ENCODE measurements around the gene CDK14. TPM values are rescaled to one million over a fixed set of nuclear protein-coding genes. Genes with fewer than 3 reads are reported as not detected.

The CDK14 gene
- total RNA-seq, 2 experiments from 2014 or later: 0.05 to 0.27 TPM

- Mint-ChIP-seq H3K4me3 (no peak overlapping the region), H3K27me3 (peaks cover 3% of the 10 kb centered on the region), H3K27ac (no peak overlapping the region), H3K36me3 (ENCODE audit: low read depth) (no peaks in the 10 kb centered on the region), H3K9me3 (no peaks in the 10 kb centered on the region), H3K4me1 (ENCODE audit: low read depth) (no peaks in the 10 kb centered on the region)
- ATAC-seq (no peak), DNase-seq (no peak)
- CTCF ChIA-PET: no interaction called here
- POLR2A ChIA-PET: no interaction called here
- no peak for TF ChIP-seq CTCF (IDR thresholded peaks at IDR 0.05)
- intact Hi-C loops (cut with micrococcal nuclease): no loop called here
Observed at GRCh38 chr7:91107460-91107859, 511.3 kb downstream of the CDK14 start.

- POLR2A ChIA-PET: no interaction called here
- H3K27ac Mint-ChIP-seq: no peak overlapping the region
- no peak for ATAC-seq
- no peak for TF ChIP-seq CTCF (IDR thresholded peaks at IDR 0.05)
- intact Hi-C loops (cut with micrococcal nuclease): no loop called here
- no peak overlapping the region for H3K4me3 Mint-ChIP-seq
- no peak for DNase-seq
- H3K36me3 Mint-ChIP-seq (ENCODE audit: low read depth): no peaks in the 10 kb centered on the region
- H3K4me1 Mint-ChIP-seq (ENCODE audit: low read depth): no peaks in the 10 kb centered on the region
- H3K27me3 Mint-ChIP-seq: peaks cover 3% of the 10 kb centered on the region
- CTCF ChIA-PET: no interaction called here
- H3K9me3 Mint-ChIP-seq: no peaks in the 10 kb centered on the region
Observed at GRCh38 chr7:91109200-91109599, 513.1 kb downstream of the CDK14 start.

- ChIA-PET POLR2A (no interaction called here), CTCF (no interaction called here)
- no peak for ATAC-seq
- H3K27me3 Mint-ChIP-seq: no peaks in the 10 kb centered on the region
- TF ChIP-seq CTCF (IDR thresholded peaks at IDR 0.05): no peak
- no peaks in the 10 kb centered on the region for H3K9me3 Mint-ChIP-seq
- no peak for DNase-seq
- no peaks in the 10 kb centered on the region for H3K36me3 Mint-ChIP-seq (ENCODE audit: low read depth)
- no peak overlapping the region for H3K4me3 Mint-ChIP-seq
- H3K27ac Mint-ChIP-seq: no peak overlapping the region
- intact Hi-C loops (cut with micrococcal nuclease): no loop called here
- no peaks in the 10 kb centered on the region for H3K4me1 Mint-ChIP-seq (ENCODE audit: low read depth)
Observed at GRCh38 chr7:91112902-91113341, 516.8 kb downstream of the CDK14 start.

GRCh38 chr7:91114232-91114631 is 518.1 kb downstream of the CDK14 start:
- POLR2A ChIA-PET: no interaction called here
- CTCF ChIA-PET: no interaction called here
- Mint-ChIP-seq H3K27ac (no peak overlapping the region), H3K36me3 (ENCODE audit: low read depth) (no peaks in the 10 kb centered on the region), H3K9me3 (no peaks in the 10 kb centered on the region), H3K4me3 (no peak overlapping the region), H3K4me1 (ENCODE audit: low read depth) (no peaks in the 10 kb centered on the region), H3K27me3 (no peaks in the 10 kb centered on the region)
- ATAC-seq: no peak
- DNase-seq: no peak
- no peak for TF ChIP-seq CTCF (IDR thresholded peaks at IDR 0.05)
- intact Hi-C loops (cut with micrococcal nuclease): no loop called here

GRCh38 chr7:91126762-91127161 is 530.6 kb downstream of the CDK14 start:
- no peak overlapping the region for H3K27ac Mint-ChIP-seq
- ChIA-PET CTCF (no interaction called here), POLR2A (no interaction called here)
- no peaks in the 10 kb centered on the region for H3K27me3 Mint-ChIP-seq
- DNase-seq (no peak), ATAC-seq (no peak)
- no peaks in the 10 kb centered on the region for H3K36me3 Mint-ChIP-seq (ENCODE audit: low read depth)
- intact Hi-C loops (cut with micrococcal nuclease): no loop called here
- no peak overlapping the region for H3K4me3 Mint-ChIP-seq
- H3K9me3 Mint-ChIP-seq: no peaks in the 10 kb centered on the region
- TF ChIP-seq CTCF (IDR thresholded peaks at IDR 0.05): no peak
- H3K4me1 Mint-ChIP-seq (ENCODE audit: low read depth): no peaks in the 10 kb centered on the region
